ENCODE results near the gene KIR2DL3.
"Not testable (repeated sequence)": the region's sequence is repeated elsewhere in the genome, so short reads cannot be mapped to it uniquely, and the experiment has no call there.

KIR2DL3 gene

DNA sequence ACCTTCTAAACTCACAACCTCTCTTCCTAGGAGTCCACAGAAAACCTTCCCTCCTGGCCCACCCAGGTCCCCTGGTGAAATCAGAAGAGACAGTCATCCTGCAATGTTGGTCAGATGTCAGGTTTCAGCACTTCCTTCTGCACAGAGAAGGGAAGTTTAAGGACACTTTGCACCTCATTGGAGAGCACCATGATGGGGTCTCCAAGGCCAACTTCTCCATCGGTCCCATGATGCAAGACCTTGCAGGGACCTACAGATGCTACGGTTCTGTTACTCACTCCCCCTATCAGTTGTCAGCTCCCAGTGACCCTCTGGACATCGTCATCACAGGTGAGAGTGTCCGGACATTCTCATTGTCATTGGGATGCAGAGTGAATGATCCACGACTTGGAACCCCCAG is 3.6 kb downstream of the KIR2DL3 start:
- not testable (repeated sequence) for DNase-seq (ENCODE audit: low read depth in 2 of 2, low spot score in 1 of 2)

DNA sequence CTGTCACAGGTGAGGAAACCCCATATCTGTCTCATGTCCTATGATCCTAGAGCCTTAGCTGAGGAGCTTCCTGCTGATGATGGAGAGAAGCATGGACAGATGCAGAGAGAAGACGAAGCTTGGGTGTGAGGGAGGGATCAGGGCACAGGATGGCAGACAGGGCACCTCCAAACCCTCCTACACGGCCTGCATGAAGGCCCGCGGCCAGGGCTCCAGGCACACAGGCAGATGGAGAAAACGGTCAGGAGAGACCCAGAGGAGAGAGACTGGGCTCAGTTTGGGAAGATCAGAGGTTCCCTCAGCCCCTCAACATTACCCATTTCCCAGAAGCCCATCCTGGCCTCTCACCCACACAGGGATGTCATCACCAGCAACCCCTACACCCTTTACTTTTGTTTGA is 5.8 kb downstream of the KIR2DL3 start:
- not testable (repeated sequence) for DNase-seq (ENCODE audit: low read depth in 2 of 2, low spot score in 1 of 2)

DNA sequence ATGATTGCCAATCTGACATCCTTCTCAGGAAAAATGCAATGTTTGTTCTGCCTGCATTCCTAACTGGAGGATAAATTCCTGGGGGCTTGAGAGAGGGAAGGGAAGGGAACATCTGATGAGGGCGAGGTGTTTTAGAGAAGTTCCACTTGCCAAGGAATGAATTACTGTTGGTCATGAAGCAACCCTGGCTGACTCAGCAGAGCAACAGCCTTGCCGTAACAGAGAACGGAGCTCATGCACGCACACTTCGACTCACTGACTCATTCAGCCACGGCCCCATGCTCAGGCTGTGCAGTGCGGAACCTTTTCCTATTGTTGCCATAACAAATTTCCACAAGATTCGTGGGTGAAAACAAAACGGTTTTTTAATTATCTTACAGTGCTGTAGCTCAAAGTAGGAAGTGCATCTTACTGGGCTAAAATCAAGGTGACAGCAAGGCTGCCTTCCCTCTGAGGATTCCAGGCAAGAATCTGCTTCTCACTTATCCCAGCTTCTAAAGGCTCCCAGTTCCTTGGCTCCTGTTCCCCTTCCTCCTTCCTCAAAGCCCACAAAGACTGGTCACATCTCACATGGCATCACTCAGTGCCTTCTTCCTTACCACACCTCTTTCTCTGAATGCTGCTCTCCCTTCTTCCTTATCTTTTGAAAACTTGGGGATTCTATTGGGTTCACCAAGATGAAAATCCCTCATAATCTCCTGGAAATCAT is 9.5 kb downstream of the KIR2DL3 start:
- not testable (repeated sequence) for DNase-seq (ENCODE audit: low read depth in 2 of 2, low spot score in 1 of 2)

DNA sequence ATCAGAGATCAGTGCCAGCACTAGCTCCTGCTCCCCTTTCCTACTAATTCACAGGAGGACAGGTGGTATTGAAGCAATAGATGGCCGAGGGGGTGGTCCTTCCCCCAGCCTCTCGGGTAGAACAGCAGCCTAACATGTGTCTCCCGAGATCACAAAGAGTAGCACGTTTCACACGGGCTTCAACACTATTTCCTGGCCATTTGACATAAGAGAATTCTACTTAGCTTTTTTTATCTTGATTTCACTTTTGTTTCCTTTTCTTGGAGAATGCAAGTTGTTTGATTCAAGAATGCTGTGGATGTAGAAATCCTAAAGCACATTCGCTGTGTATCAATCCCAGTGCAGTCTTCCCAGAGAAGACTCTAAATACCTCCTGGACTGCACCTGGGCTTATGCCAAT is 12.0 kb downstream of the KIR2DL3 start:
- DNase-seq (ENCODE audit: low read depth in 2 of 2, low spot score in 1 of 2) = not testable (repeated sequence)

DNA sequence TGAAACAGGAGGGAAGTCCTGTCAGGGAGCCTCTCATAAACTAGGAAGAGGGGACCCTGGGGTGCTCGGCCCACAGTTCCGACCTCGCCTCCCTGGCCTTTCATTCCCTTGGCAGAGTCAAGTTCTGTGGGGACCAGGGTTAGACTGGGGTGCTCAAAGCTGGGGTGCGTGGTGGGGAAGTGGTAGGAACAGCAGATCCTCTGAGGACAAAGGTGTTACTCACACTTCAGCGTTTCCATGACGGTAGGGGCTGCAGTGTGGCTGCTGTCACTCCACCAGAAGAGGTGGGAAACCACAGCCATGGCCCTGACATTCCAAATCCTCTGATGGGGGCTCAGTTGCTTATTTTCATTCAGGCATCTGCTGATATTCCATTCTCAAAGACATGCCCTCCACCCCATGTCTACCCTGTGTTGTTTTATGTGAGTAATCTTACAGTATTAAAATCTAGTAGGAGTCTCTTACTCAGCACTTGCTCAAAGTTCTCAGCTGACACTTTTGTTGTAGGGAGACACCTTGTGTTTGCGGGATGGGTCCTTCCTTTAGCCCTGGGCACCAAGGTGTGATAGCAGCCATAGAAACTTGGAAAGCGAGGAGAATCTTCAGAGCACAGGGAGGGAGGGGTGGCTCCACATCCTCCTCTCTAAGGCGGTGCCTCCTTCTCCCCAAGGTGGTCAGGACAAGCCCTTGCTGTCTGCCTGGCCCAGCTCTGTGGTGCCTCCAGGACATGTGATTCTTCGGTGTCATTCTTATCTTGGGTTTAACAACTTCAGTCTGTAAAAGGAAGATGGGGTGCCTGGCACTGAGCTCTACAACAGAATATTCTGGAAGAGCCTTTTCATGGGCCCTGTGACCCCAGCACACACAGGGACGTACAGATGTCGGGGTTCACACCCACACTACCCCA is 18.1 kb downstream of the KIR2DL3 start:
- DNase-seq (ENCODE audit: low read depth in 2 of 2, low spot score in 1 of 2) = peak; percentile 5 to 15

DNA sequence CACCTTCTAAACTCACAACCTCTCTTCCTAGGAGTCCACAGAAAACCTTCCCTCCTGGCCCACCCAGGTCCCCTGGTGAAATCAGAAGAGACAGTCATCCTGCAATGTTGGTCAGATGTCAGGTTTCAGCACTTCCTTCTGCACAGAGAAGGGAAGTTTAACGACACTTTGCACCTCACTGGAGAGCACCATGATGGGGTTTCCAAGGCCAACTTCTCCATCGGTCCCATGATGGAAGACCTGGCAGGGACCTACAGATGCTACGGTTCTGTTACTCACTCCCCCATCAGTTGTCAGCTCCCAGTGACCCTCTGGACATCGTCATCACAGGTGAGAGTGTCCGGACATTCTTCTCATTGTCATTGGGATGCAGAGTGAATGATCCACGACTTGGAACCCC is 20.3 kb downstream of the KIR2DL3 start:
- DNase-seq (ENCODE audit: low read depth in 2 of 2, low spot score in 1 of 2) = not testable (repeated sequence)

DNA sequence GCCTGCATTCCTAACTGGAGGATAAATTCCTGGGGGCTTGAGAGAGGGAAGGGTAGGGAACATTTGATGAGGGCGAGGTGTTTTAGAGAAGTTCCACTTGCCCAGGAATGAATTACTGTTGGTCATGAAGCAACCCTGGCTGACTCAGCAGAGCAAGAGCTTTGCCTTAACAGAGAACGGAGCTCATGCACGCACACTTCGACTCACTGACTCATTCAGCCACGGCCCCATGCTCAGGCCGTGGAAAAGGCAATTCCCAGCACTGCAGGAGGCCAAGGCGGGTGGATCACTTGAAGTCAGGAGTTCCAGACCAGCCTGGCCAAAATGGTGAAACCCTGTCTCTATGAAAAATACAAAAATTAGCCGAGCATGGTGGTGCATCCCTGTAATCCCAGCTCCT is 25.9 kb downstream of the KIR2DL3 start:
- not testable (repeated sequence) for DNase-seq (ENCODE audit: low read depth in 2 of 2, low spot score in 1 of 2)

DNA sequence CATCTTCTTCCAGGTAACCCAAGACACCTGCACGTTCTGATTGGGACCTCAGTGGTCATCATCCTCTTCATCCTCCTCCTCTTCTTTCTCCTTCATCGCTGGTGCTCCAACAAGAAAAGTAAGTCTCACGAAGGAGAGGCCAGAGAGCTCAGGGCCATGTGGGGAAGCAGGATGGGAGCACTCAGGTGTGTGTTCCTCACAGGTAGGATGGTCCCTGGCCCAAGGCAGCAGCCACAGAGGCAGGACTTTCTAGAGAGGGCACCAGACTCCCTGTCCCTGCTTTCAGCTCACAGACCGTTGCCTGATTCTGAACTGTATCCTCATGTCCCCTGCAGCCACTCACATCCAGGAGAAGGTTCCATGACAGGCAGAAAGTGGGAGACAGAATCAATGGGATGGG is 28.2 kb downstream of the KIR2DL3 start:
- not testable (repeated sequence) for DNase-seq (ENCODE audit: low read depth in 2 of 2, low spot score in 1 of 2)

DNA sequence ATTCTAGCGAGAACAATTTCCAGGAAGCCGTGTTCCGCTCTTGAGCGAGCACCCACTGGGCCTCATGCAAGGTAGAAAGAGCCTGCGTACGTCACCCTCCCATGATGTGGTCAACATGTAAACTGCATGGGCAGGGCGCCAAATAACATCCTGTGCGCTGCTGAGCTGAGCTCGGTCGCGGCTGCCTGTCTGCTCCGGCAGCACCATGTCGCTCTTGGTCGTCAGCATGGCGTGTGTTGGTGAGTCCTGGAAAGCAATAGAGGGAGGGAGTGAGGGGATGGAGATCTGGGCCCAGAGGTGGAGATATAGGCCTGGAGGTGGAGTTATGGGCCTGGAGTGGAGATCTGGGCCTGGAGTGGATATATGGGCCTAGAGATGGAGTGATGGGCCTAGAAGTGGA is 31.3 kb downstream of the KIR2DL3 start, which contains the start of gene KIR2DL1:
Gene KIR2DL1, plus strand, starts transcription at position 148 of the 400 bp plus-strand sequence. Its CDS starts 58 bp downstream, at position 206.
- DNase-seq (ENCODE audit: low read depth in 2 of 2, low spot score in 1 of 2) = not testable (repeated sequence)

DNA sequence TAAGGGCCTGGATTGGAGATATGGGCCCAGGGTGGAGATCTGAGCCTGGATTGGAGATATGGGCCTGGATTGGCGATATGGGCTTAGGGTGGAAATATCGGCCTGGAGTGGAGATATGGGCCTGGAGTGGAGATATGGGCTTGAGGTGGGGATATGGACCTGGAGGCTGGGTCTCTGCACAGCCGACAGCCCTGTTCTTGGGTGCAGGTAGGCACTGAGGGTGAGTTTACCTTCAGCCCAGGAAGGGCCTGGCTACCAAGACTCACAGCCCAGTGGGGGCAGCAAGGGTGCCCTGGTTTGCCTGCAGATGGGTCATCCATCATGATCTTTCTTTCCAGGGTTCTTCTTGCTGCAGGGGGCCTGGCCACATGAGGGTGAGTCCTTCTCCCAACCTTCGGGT is 32.2 kb downstream of the KIR2DL3 start:
- DNase-seq (ENCODE audit: low read depth in 2 of 2, low spot score in 1 of 2) = not testable (repeated sequence)

DNA sequence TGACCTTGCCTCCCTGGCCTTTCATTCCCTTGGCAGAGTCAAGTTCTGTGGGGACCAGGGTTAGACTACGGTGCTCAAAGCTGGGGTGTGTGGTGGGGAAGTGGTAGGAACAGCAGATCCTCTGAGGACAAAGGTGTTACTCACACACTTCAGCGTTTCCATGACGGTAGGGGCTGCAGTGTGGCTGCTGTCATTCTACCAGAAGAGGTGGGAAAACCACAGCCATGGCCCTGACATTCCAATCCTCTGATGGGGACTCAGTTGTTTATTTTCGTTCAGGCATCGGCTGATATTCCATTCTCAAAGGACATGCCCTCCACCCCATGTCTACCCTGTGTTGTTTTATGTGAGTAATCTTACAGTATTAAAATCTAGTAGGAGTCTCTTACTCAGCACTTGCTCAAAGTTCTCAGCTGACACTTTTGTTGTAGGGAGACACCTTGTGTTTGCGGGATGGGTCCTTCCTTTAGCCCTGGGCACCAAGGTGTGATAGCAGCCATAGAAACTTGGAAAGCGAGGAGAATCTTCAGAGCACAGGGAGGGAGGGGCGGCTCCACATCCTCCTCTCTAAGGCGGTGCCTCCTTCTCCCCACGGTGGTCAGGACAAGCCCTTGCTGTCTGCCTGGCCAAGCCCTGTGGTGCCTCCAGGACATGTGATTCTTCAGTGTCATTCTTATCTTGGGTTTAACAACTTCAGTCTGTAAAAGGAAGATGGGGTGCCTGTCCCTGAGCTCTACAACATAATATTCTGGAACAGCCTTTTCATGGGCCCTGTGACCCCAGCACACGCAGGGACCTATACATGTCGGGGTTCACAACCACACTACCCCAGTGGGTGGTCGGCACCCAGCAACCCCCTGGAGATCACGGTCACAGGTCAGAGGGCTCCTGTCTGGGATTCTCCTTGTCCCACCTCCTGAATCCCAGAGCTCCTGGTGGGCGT is 33.0 kb downstream of the KIR2DL3 start:
- not testable (repeated sequence) for DNase-seq (ENCODE audit: low read depth in 2 of 2, low spot score in 1 of 2)

DNA sequence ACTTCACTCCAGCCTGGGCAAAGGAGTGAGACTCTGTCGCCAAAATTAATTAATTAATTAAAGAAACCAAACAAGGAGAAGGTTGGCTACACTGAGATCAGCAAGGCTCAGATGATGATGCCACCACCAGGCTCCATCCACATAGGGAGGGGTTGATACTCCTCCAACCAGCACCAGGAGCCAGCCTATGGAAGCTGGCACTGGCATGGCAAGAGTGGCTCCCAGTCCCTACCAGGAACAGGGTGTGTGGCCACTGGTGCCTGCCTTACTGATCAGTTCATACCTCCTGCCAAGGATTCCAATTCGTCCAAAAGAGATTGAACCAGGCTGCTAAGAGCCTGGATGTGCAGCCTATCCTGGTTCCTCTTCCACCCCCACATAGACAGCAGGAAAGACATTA is 34.4 kb downstream of the KIR2DL3 start:
- DNase-seq (ENCODE audit: low read depth in 2 of 2, low spot score in 1 of 2) = not testable (repeated sequence)

DNA sequence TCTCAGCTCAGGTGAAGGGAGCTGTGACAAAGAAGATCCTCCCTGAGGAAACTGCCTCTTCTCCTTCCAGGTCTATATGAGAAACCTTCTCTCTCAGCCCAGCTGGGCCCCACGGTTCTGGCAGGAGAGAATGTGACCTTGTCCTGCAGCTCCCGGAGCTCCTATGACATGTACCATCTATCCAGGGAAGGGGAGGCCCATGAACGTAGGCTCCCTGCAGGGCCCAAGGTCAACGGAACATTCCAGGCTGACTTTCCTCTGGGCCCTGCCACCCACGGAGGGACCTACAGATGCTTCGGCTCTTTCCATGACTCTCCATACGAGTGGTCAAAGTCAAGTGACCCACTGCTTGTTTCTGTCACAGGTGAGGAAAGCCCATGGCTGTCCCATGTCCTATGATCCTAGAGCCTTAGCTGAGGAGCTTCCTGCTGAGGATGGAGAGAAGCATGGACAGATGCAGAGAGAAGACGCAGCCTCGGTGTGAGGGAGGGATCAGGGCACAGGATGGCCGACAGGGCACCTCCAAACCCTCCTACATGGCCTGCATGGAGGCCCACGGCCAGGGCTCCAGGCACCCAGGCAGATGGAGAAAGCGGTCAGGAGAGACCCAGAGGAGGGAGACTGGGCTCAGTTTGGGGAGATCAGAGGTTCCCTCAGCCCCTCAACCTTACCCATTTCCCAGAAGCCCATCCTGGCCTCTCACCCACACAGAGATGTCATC is 36.9 kb downstream of the KIR2DL3 start:
- not testable (repeated sequence) for DNase-seq (ENCODE audit: low read depth in 2 of 2, low spot score in 1 of 2)

DNA sequence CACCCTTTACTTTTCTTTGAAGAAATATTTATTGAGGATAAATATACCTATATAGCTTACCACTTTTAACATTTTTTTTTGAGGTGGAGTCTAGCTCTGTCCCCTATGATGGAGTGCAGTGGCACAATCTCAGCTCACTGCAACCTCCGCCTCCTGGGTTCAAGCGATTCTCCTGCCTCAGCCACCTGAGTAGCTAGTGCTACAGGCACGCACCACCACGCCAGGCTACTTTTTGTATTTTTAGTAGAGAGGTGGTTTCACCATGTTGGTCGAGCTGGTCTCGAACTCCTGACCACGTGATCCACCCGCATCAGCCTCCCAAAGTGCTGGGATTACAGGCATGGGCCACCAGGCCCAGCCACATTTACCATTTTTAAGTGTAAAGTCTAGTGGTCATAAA is 37.5 kb downstream of the KIR2DL3 start:
- DNase-seq (ENCODE audit: low read depth in 2 of 2, low spot score in 1 of 2) = not testable (repeated sequence)

DNA sequence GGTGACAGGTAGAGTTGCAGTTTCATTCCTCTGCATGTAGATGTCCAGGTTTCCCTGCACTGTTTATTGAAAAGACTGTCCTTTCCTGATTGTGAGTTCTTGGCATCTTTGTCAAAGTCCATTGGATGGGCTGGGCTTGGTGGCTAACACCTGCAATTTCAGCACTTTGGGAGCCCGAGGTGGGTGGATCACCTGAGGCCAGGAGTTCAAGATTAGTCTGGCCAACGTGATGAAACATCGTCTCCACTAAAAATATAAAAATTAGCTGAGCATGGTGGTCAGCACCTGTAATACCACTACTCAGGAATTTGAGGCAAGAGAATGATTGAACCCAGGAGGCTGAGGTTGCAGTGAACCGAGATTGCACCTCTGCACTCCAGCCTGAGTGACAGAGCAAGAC is 39.5 kb downstream of the KIR2DL3 start:
- DNase-seq (ENCODE audit: low read depth in 2 of 2, low spot score in 1 of 2) = not testable (repeated sequence)

DNA sequence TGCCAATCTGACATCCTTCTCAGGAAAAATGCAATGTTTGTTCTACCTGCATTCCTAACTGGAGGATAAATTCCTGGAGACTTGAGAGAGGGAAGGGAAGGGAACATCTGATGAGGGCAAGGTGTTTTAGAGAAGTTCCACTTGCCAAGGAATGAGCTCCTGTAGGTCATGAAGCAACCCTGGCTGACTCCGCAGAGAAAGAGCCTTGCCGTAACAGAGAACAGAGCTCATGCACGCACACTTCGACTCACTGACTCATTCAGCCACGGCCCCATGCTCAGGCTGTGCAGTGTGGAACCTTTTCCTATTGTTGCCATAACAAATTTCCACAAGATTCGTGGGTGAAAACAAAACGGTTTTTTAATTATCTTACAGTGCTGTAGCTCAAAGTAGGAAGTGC is 40.6 kb downstream of the KIR2DL3 start:
- not testable (repeated sequence) for DNase-seq (ENCODE audit: low read depth in 2 of 2, low spot score in 1 of 2)

DNA sequence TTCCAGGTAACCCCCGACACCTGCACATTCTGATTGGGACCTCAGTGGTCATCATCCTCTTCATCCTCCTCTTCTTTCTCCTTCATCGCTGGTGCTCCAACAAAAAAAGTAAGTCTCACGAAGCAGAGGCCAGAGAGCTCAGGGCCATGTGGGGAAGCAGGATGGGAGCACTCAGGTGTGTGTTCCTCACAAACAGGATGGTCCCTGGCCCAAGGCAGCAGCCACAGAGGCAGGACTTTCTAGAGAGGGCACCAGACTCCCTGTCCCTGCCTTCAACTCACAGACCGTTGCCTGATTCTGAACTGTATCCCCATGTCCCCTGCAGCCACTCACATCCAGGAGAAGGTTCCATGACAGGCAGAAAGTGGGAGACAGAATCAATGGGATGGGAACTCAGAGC is 44.6 kb downstream of the KIR2DL3 start:
- DNase-seq (ENCODE audit: low read depth in 2 of 2, low spot score in 1 of 2) = not testable (repeated sequence)

DNA sequence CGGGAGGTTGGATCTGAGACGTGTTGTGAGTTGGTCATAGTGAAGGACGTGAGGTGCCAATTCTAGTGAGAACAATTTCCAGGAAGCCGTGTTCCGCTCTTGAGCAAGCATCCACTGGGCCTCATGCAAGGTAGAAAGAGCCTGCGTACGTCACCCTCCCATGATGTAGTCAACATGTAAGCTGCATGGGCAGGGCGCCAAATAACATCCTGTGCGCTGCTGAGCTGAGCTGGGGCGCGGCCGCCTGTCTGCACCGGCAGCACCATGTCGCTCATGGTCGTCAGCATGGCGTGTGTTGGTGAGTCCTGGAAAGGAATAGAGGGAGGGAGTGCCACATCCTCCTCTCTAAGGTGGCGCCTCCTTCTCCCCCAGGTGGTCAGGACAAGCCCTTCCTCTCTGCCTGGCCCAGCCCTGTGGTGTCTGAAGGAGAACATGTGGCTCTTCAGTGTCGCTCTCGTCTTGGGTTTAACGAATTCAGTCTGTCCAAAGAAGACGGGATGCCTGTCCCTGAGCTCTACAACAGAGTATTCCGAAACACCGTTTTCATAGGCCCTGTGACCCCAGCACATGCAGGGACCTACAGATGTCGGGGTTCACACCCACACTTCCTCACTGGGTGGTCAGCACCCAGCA is 47.9 kb downstream of the KIR2DL3 start:
- DNase-seq (ENCODE audit: low read depth in 2 of 2, low spot score in 1 of 2) = not testable (repeated sequence)

DNA sequence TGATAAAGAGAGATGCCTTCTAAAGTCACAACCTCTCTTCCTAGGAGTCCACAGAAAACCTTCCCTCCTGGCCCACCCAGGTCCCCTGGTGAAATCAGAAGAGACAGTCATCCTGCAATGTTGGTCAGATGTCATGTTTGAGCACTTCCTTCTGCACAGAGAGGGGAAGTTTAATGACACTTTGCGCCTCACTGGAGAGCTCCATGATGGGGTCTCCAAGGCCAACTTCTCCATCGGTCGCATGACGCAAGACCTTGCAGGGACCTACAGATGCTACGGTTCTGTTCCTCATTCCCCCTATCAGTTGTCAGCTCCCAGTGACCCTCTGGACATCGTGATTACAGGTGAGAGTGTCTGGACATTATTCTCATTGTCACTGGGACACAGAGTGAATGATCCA is 49.8 kb downstream of the KIR2DL3 start:
- DNase-seq (ENCODE audit: low read depth in 2 of 2, low spot score in 1 of 2) = not testable (repeated sequence)

DNA sequence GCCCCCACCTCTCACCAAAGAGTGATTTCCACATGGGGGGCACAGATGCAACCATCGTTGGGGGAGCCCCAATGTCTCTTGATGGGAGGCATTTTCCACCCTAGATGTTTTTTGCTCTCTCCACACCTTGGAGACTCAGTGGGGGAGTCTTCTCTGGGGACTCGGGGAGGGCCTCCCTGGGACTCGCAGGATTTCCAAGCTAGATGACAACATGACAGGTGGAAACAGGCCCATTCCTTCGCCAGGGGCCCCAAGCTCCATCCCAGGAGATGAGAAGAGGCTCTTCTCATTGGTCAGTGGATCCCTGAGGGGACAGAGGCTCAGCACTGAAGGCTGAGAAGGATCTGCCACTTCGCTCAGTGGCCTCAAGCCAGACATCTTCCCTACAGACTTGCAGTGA is 52.4 kb downstream of the KIR2DL3 start:
- no peak for DNase-seq (ENCODE audit: low read depth in 2 of 2, low spot score in 1 of 2)

Data from stimulated activated CD8-positive, alpha-beta memory T cell treated with anti-CD3 and anti-CD28 coated beads, Interleukin-4, amount 100 ng/mL, for 1 hour (primary cell).